Measurements from ENCODE around the gene SLC1A3. TPM values are rescaled to one million over a fixed set of nuclear protein-coding genes. Genes with fewer than 3 reads are reported as not detected.
"Not testable (repeated sequence)": the region's sequence is repeated elsewhere in the genome, so short reads cannot be mapped to it uniquely, and the experiment has no call there.

The SLC1A3 gene
- total and polyA plus RNA-seq, 10 of the 15 experiments (the other 5 are each of a cell fraction or from before 2014, with no cell fraction given) = 0.23 to 4.4 (median 3.3) TPM

- TF ChIP-seq, protein P1, sequence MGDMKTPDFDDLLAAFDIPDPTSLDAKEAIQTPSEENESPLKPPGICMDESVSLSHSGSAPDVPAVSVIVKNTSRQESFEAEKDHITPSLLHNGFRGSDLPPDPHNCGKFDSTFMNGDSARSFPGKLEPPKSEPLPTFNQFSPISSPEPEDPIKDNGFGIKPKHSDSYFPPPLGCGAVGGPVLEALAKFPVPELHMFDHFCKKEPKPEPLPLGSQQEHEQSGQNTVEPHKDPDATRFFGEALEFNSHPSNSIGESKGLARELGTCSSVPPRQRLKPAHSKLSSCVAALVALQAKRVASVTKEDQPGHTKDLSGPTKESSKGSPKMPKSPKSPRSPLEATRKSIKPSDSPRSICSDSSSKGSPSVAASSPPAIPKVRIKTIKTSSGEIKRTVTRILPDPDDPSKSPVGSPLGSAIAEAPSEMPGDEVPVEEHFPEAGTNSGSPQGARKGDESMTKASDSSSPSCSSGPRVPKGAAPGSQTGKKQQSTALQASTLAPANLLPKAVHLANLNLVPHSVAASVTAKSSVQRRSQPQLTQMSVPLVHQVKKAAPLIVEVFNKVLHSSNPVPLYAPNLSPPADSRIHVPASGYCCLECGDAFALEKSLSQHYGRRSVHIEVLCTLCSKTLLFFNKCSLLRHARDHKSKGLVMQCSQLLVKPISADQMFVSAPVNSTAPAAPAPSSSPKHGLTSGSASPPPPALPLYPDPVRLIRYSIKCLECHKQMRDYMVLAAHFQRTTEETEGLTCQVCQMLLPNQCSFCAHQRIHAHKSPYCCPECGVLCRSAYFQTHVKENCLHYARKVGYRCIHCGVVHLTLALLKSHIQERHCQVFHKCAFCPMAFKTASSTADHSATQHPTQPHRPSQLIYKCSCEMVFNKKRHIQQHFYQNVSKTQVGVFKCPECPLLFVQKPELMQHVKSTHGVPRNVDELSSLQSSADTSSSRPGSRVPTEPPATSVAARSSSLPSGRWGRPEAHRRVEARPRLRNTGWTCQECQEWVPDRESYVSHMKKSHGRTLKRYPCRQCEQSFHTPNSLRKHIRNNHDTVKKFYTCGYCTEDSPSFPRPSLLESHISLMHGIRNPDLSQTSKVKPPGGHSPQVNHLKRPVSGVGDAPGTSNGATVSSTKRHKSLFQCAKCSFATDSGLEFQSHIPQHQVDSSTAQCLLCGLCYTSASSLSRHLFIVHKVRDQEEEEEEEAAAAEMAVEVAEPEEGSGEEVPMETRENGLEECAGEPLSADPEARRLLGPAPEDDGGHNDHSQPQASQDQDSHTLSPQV (IDR thresholded peaks at IDR 0.05) = no peak
- TF ChIP-seq TAF1 (IDR thresholded peaks at IDR 0.05; ENCODE audit: borderline replicate concordance, low read depth, low read length) = no peak
These were observed 29.7 kb upstream of the SLC1A3 start (continued) for GRCh38 chr5:36576721-36577120.

- CTCF ChIA-PET = interaction anchor here (1.6 kb wide), 1 partner anchor 10 kb away, joined by 5 read pairs; no protein-coding TSS in a partner anchor
- H3K27me3 ChIP-seq (replicated peaks in 1 of 2; ENCODE audit: control insufficient read depth in 2 of 2, insufficient read depth in 2 of 2, low read length in 1 of 2); H3K27ac ChIP-seq (ENCODE audit: control insufficient read depth, insufficient read depth); intact Hi-C loops (cut with micrococcal nuclease; ENCODE audit: unreplicated experiment); H3K4me3 ChIP-seq; H3K4me1 ChIP-seq (ENCODE audit: control insufficient read depth, insufficient read depth, low read length); H2AFZ ChIP-seq (ENCODE audit: control insufficient read depth, low read depth, low read length); H3K36me3 ChIP-seq (ENCODE audit: control insufficient read depth in 2 of 2, insufficient read depth in 2 of 2, low read length in 1 of 2); H3K79me2 ChIP-seq (ENCODE audit: control insufficient read depth, insufficient read depth, low read length); POLR2A ChIA-PET; H3K9ac ChIP-seq (ENCODE audit: control insufficient read depth, insufficient read depth, low read length); SMC1A ChIA-PET (ENCODE audit: uncharacterized antibody, unreplicated experiment); FAIRE-seq; RAD21 ChIA-PET (ENCODE audit: unreplicated experiment); in situ Hi-C loops (cut with MboI); BruUV-seq (replicated peaks); H4K20me1 ChIP-seq (ENCODE audit: control insufficient read depth, insufficient read depth); DNase-seq (ENCODE audit: low read depth, low spot score); H3K4me2 ChIP-seq (ENCODE audit: control insufficient read depth, insufficient read depth); H3K9me3 ChIP-seq (replicated peaks; ENCODE audit: control insufficient read depth, insufficient read depth, low read length); ATAC-seq: not testable (repeated sequence)
These were observed 26.5 kb upstream of the SLC1A3 start for GRCh38 chr5:36579858-36580257.
